ENCODE results near the gene EVC2.

EVC2 gene

DNA sequence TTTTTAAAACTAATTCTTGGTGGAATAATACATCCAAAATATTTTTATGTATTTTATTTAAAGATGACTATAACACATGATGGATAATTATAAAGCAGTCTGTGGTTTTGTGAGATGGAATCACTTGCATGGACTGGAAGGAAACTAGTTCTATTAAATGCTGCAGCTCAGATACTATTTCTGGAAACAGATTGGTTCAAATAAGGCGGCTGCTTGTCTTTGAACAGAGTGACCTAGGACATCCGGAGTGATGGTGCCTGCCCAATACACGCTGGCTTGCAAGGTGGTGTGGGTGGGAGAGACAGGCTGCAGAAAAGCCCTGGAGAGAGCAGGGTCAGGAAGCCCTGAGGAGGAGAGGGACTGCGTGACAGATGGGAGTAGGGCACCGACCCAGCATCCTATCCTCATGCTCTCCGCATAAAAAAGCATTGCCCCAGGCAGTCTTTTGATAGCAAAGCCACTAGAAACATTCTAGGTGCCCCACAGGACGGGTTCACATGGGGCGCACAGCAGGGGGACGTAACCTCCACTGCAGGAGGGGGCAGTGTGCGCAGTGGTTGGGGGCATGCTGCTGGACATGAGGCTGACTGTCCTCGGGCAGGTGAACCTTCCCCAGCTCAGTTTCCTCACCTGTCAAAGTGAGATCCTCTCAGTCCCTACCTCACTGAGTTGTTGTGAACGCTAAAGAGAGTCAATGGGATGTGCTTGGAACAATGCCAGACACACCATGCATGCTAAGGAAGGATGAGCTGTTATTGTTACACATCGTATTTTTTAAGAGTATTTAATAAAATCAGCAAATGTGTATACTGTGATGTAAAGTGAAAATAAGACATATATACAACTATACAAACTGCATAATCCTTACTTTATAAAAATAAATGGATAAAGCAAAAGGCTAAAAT, 71.3 kb downstream of the EVC2 start:
- H3K4me3 ChIP-seq (ENCODE audit: low read depth, low read length) = no peak overlapping the region
- TF ChIP-seq, protein P1, sequence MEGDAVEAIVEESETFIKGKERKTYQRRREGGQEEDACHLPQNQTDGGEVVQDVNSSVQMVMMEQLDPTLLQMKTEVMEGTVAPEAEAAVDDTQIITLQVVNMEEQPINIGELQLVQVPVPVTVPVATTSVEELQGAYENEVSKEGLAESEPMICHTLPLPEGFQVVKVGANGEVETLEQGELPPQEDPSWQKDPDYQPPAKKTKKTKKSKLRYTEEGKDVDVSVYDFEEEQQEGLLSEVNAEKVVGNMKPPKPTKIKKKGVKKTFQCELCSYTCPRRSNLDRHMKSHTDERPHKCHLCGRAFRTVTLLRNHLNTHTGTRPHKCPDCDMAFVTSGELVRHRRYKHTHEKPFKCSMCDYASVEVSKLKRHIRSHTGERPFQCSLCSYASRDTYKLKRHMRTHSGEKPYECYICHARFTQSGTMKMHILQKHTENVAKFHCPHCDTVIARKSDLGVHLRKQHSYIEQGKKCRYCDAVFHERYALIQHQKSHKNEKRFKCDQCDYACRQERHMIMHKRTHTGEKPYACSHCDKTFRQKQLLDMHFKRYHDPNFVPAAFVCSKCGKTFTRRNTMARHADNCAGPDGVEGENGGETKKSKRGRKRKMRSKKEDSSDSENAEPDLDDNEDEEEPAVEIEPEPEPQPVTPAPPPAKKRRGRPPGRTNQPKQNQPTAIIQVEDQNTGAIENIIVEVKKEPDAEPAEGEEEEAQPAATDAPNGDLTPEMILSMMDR (IDR thresholded peaks at IDR 0.05; ENCODE audit: insufficient read depth, low read depth, low read length, missing control alignments) = no peak
- DNase-seq (ENCODE audit: low read depth) = no peak

DNA sequence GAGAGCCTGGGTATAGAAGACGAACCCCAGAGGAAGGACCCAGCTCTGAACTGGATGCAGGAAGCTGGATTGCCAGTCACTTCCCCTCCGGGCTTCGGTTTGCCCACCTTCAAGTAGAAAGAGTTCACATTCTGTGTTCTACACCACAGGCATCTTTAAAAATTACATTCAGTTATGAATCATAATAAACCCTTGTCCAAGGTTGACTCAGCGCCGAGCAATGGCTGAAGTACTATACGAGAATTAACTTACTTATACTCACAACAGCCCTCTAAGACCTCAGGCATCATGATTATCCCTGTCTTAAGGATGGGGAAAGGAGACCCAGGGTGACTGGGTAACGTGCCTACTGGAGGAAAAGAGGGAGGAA, 72.5 kb downstream of the EVC2 start:
- H3K4me3 ChIP-seq (ENCODE audit: low read depth, low read length) = no peak overlapping the region
- TF ChIP-seq, protein P1 (IDR thresholded peaks at IDR 0.05; ENCODE audit: insufficient read depth, low read depth, low read length, missing control alignments) = no peak
- DNase-seq (ENCODE audit: low read depth) = no peak

DNA sequence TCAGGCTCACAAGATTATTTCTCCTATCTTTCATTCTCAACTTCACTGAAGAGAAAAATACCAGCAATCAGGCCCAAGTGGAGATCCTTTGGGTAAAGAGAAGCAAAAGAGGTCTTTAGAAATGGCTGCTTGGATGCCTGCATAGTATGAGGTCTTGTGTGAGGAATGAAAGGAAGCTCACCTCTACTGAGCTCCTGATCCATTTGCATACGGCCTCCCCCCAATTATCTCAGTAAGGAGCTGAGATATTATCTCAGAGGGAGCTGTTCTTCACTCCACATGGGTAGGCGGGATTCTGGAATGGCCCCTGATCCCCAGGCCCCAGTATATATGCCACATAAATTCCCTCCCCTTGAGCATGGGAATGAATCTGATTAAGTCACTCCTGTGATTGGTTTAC, 75.8 kb downstream of the EVC2 start:
- TF ChIP-seq, protein P1 (IDR thresholded peaks at IDR 0.05; ENCODE audit: insufficient read depth, low read depth, low read length, missing control alignments) = no peak
- no peak overlapping the region for H3K4me3 ChIP-seq (ENCODE audit: low read depth, low read length)
- DNase-seq (ENCODE audit: low read depth) = no peak

DNA sequence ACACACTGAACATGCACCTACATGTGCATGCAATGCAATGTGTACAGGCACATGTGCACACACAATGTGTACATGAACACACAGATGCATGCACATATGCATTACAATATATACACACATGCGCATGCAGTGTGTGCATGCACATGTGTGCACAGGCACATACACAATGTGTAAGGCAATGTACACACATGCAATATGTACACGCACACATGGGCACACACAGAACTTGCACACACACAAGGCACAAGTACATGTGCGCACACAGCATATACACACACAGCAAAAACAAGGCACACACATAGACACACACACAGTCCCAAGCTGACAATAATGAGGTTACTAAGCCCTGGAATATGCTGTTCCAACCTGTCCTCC, 76.3 kb downstream of the EVC2 start:
- TF ChIP-seq, protein P1 (IDR thresholded peaks at IDR 0.05; ENCODE audit: insufficient read depth, low read depth, low read length, missing control alignments) = no peak
- no peak overlapping the region for H3K4me3 ChIP-seq (ENCODE audit: low read depth, low read length)
- no peak for DNase-seq (ENCODE audit: low read depth)

DNA sequence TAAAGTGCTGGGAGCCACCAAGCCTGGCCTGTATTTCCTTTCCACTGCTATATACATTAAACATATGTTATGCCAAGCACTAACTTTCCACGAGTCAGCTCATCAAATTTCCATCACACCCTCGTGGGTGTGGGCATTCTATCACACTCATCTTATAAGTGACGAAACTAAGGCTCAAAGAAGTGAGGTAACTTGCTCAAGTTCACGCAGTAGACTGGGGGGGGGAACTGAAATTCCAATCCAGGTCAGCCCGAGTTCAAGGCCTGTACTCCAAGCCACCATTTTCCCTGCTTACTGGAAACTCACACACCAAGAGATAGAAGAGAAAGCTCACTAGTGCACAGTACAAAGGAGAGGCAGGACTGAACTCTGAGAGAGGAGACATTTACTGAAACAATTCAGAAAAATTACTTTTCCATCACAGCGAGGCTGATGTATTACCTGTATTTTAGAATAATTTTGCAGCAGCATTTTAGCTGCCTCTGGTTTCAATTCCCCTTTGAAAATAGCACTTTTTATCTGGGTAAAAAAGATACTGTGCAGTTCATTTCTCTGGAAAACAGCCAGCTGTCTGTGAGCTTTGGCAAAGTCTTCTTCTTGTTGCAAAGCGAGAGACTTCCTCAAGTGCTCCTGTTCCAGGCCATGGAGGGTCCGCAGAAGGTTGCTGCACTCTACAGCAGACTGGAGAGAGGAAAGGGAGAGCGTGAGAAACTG, 76.8 kb downstream of the EVC2 start:
- TF ChIP-seq, protein P1 (IDR thresholded peaks at IDR 0.05; ENCODE audit: insufficient read depth, low read depth, low read length, missing control alignments) = no peak
- no peak for DNase-seq (ENCODE audit: low read depth)
- H3K4me3 ChIP-seq (ENCODE audit: low read depth, low read length) = no peak overlapping the region

DNA sequence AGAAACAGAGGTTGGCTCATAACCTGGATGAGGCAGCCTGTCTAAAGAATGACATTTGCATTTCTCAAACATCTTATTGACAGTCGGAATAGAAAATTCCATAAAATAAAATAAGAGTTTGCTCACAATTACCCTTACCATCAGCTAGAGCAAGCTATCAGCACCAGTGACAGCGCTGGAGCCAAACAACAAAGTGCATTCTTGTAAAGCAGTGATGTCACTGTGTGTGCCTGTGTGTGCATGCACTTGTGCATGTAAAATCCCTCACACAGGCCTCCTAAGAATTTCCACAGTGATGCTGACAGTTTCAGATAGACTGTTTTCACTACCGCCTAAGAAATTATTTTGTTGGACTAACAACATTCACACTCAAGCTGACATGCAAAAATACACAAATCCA, 77.6 kb downstream of the EVC2 start:
- no peak overlapping the region for H3K4me3 ChIP-seq (ENCODE audit: low read depth, low read length)
- TF ChIP-seq, protein P1 (IDR thresholded peaks at IDR 0.05; ENCODE audit: insufficient read depth, low read depth, low read length, missing control alignments) = no peak
- DNase-seq (ENCODE audit: low read depth) = no peak
